Smooth muscle cell (in vitro differentiated cells): ENCODE data around the gene LIPG. TPM values are rescaled to one million over a fixed set of nuclear protein-coding genes. Genes with fewer than 3 reads are reported as not detected.

Experiments
- DNase-seq: peaks from one replicate; lab custom pipeline; 2025; ENCODE audit not compliant: unreplicated experiment; lab: John Stamatoyannopoulos, UW
- H2AFZ ChIP-seq: fragments of 200-600 bp; sonication (generic); 2 replicates; pipeline ENCODE4 v1.6.0; 2016; ENCODE audit warnings: antibody characterized with exemption, low read depth, mild to moderate bottlenecking
- H3F3A ChIP-seq: fragments of 200-600 bp; sonication (generic); 2 replicates; pipeline ENCODE4 v1.6.0; 2017; ENCODE audit warnings: antibody characterized with exemption, low read depth
- H3K27ac ChIP-seq: fragments of 200-600 bp; sonication (generic); 2 replicates; pipeline ENCODE4 v1.5.1; 2016; ENCODE audit warnings: low read depth, mild to moderate bottlenecking
- H3K27me3 ChIP-seq: fragments of 200-600 bp; sonication (generic); 2 replicates; pipeline ENCODE4 v1.6.1; 2016; ENCODE audit warnings: low read depth, mild to moderate bottlenecking
- H3K36me3 ChIP-seq: fragments of 200-600 bp; sonication (generic); 2 replicates; pipeline ENCODE4 v1.5.1; 2016; ENCODE audit warnings: low read depth
- H3K4me1 ChIP-seq: fragments of 200-600 bp; sonication (generic); 2 replicates; pipeline ENCODE4 v1.5.1; 2016; ENCODE audit warnings: low read depth
- H3K4me2 ChIP-seq: fragments of 200-600 bp; sonication (generic); 2 replicates; pipeline ENCODE4 v1.6.0; 2016; ENCODE audit warnings: mild to moderate bottlenecking
- H3K4me3 ChIP-seq: fragments of 200-600 bp; sonication (generic); 2 replicates; pipeline ENCODE4 v1.5.1; 2016; ENCODE audit warnings: mild to moderate bottlenecking
- H3K79me2 ChIP-seq: fragments of 200-600 bp; sonication (generic); 2 replicates; pipeline ENCODE4 v1.6.0; 2016; ENCODE audit warnings: low read depth, mild to moderate bottlenecking
- H3K9ac ChIP-seq: fragments of 200-600 bp; sonication (generic); 2 replicates; pipeline ENCODE4 v1.6.0; 2016; ENCODE audit warnings: low read depth
- H3K9me3 ChIP-seq: fragments of 200-600 bp; sonication (generic); replicated peaks from 2 replicates; pipeline ENCODE4 v1.5.1; 2016; ENCODE audit warnings: low read depth
- H4K20me1 ChIP-seq: fragments of 200-600 bp; sonication (generic); 2 replicates; pipeline ENCODE4 v1.6.0; 2016; ENCODE audit warnings: low read depth
- WGBS: methylation state at CpG from one replicate; pipeline ENCODE4 v1.1.7; 2016; ENCODE audit warnings: low lambda C conversion rate; 5-methylcytosine and 5-hydroxymethylcytosine counted together
- polyA plus RNA-seq: library from polyadenylated mRNA; unstranded; fragments of >200 nt; fragmentation: Nextera tagmentation; extraction: Ambion mirVana; gene quantifications from 2 replicates; pipeline ENCODE4 v1.2.1, GENCODE V29; 2016
- total RNA-seq: library from RNA; depleted of rRNA; stranded (reverse); fragments of >200 nt; gene quantifications from 2 replicates; pipeline ENCODE4 v1.2.3, GENCODE V29; 2014
- TF ChIP-seq, protein P1 (sequence below): fragments of 200-600 bp; sonication (generic); IDR thresholded peaks from 2 replicates; pipeline ENCODE4 v1.5.1; 2017; ENCODE audit warnings: borderline replicate concordance, mild to moderate bottlenecking, antibody characterized with exemption; ENCODE audit not compliant: insufficient read depth, poor library complexity, severe bottlenecking

LIPG gene
- total and polyA plus RNA-seq, 2 experiments from 2014 or later, result 15.3 to 25.6 TPM

DNA sequence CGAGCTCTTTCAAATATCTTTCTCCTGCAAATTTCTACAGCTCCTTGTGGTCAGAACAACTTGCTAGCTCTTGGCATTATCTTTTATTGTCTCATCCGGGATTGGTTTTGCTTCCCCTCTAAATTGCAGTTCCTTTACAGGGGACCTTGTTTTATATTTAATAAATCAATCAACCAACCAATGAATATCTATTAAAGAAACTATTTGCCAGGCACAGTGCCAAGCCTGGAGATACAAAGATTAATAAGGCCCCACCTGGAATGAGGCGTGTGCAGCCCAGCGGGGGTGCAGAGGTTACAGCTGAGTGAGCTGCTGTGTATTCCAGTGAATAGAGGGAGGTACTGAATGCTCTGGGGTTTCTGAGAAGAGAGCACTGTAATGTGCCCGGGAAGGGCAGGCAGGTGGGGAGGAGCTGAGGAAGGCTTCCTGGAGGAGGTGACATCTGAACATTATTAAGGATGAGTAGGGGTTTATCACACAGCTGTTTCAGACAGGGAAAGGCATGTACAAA, 51.8 kb downstream of the LIPG start:
- Histone ChIP-seq H3K4me3 (no peak overlapping the region), H3F3A (peaks cover 9% of the 10 kb centered on the region), H3K27ac (no peak overlapping the region), H4K20me1 (no peaks in the 10 kb centered on the region), H3K36me3 (no peaks in the 10 kb centered on the region), H3K4me1 (peaks cover 24% of the 10 kb centered on the region), H3K9ac (no peak overlapping the region), H2AFZ (no peak overlapping the region), H3K79me2 (no peaks in the 10 kb centered on the region), H3K9me3 (no peaks in the 10 kb centered on the region), H3K27me3 (no peaks in the 10 kb centered on the region), H3K4me2 (peak overlapping the region; percentile 46)
- WGBS, result 34% methylated on average over 5 of the region's 5 CpGs
- DNase-seq, result no peak
- TF ChIP-seq, protein P1, sequence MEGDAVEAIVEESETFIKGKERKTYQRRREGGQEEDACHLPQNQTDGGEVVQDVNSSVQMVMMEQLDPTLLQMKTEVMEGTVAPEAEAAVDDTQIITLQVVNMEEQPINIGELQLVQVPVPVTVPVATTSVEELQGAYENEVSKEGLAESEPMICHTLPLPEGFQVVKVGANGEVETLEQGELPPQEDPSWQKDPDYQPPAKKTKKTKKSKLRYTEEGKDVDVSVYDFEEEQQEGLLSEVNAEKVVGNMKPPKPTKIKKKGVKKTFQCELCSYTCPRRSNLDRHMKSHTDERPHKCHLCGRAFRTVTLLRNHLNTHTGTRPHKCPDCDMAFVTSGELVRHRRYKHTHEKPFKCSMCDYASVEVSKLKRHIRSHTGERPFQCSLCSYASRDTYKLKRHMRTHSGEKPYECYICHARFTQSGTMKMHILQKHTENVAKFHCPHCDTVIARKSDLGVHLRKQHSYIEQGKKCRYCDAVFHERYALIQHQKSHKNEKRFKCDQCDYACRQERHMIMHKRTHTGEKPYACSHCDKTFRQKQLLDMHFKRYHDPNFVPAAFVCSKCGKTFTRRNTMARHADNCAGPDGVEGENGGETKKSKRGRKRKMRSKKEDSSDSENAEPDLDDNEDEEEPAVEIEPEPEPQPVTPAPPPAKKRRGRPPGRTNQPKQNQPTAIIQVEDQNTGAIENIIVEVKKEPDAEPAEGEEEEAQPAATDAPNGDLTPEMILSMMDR, result no peak

DNA sequence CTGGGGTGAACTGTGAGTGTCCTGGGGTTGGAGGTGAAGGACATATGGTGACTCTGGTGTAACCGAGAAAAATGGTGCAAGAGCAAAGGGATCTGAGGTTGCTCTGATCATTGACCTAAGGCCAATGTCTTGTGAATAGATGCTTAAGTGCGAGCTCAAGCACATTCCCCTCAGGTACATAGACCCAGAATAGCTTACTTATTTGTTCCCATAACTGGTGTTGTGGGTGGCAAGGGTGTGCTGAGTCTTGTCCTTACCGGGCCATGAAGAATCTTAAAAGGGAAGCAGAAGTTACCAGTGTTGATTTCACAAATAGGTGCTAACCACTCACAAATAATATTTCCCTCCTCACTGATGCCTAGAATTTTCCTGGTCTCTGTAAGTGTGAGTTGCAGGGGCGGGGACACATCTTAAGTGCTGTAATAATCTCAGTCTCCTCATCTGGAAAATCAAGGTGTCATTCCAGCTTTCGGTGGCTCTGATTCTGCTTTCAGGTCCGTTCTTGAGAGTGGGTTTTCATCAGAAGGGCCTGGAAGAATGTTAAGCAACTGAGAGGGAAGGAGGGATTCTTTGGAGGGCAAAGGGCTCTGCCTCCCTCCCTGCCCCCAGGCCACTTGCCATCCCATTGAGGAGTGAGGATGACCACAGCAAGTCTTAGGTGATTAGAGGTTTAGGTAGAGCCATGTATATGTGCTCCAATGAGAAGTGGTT, 54.9 kb downstream of the LIPG start:
- Histone ChIP-seq H3K36me3 (no peaks in the 10 kb centered on the region), H3K27me3 (no peaks in the 10 kb centered on the region), H3F3A (peaks cover 9% of the 10 kb centered on the region), H3K4me2 (no peak overlapping the region), H3K4me1 (peaks cover 26% of the 10 kb centered on the region), H3K9me3 (no peaks in the 10 kb centered on the region), H3K9ac (no peak overlapping the region), H3K79me2 (no peaks in the 10 kb centered on the region), H3K27ac (no peak overlapping the region), H2AFZ (no peak overlapping the region), H4K20me1 (no peaks in the 10 kb centered on the region), H3K4me3 (no peak overlapping the region)
- TF ChIP-seq, protein P1, result no peak
- WGBS, result 97% methylated on average over 6 of the region's 6 CpGs
- no peak for DNase-seq

GRCh38 chr18:49617329-49617695, 55.5 kb downstream of the LIPG start:
- peaks cover 26% of the 10 kb centered on the region for H3K4me1 ChIP-seq
- no peaks in the 10 kb centered on the region for H4K20me1 ChIP-seq
- H3K4me3 ChIP-seq, result no peak overlapping the region
- peaks cover 9% of the 10 kb centered on the region for H3F3A ChIP-seq
- H3K4me2 ChIP-seq, result no peak overlapping the region
- 53% methylated on average over 3 of the region's 3 CpGs for WGBS
- no peak overlapping the region for H2AFZ ChIP-seq
- no peaks in the 10 kb centered on the region for H3K79me2 ChIP-seq
- H3K9me3 ChIP-seq, result no peaks in the 10 kb centered on the region
- no peak overlapping the region for H3K9ac ChIP-seq
- TF ChIP-seq, protein P1, result no peak
- H3K36me3 ChIP-seq, result no peaks in the 10 kb centered on the region
- no peak for DNase-seq
- no peaks in the 10 kb centered on the region for H3K27me3 ChIP-seq
- H3K27ac ChIP-seq, result no peak overlapping the region

DNA sequence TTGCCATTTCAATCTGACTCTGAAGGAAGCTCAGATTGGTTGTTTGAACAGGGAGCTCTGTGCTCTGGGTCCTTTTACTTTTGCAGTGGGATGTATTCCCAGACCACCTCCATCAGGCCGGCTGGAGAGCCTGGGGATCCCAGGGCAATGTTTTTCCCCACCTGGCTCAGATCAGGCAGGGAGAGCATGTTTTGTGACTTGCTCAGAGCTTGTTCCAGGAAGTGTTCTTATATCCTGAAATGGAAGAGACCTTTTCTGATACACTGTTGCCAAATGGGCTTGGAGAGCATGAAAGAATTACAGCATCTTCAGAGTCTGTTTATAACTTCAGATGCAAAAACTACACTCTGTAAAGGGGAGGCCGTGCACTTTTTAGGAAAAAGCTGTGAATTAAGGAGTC, 56.0 kb downstream of the LIPG start:
- TF ChIP-seq, protein P1, result no peak

More for the DNA sequence above, 56.0 kb downstream of the LIPG start:
- H3K79me2 ChIP-seq, result no peaks in the 10 kb centered on the region
- peaks cover 9% of the 10 kb centered on the region for H3F3A ChIP-seq
- H2AFZ ChIP-seq, result no peak overlapping the region
- peaks cover 22% of the 10 kb centered on the region for H3K4me1 ChIP-seq
- no peak overlapping the region for H3K4me2 ChIP-seq
- H3K27me3 ChIP-seq, result no peaks in the 10 kb centered on the region
- no peak overlapping the region for H3K4me3 ChIP-seq
- WGBS, result 86% methylated on average over 2 of the region's 2 CpGs
- H4K20me1 ChIP-seq, result no peaks in the 10 kb centered on the region
- no peaks in the 10 kb centered on the region for H3K36me3 ChIP-seq
- no peak overlapping the region for H3K27ac ChIP-seq
- H3K9ac ChIP-seq, result no peak overlapping the region
- H3K9me3 ChIP-seq, result no peaks in the 10 kb centered on the region
- DNase-seq, result no peak
